ENCODE data around the gene PDSS2.

- no peak for TF ChIP-seq RAD21 (IDR thresholded peaks at IDR 0.05; ENCODE audit: low read length)
- no peak for TF ChIP-seq CTCF (conservative IDR thresholded peaks at IDR 0.05; ENCODE audit: low read depth, low read length)
- TF ChIP-seq POLR2A (IDR thresholded peaks at IDR 0.05; ENCODE audit: low read depth, low read length), result no peak
- no peak for TF ChIP-seq SMC3 (IDR thresholded peaks at IDR 0.05; ENCODE audit: low read depth, low read length)
- TF ChIP-seq, protein P1, sequence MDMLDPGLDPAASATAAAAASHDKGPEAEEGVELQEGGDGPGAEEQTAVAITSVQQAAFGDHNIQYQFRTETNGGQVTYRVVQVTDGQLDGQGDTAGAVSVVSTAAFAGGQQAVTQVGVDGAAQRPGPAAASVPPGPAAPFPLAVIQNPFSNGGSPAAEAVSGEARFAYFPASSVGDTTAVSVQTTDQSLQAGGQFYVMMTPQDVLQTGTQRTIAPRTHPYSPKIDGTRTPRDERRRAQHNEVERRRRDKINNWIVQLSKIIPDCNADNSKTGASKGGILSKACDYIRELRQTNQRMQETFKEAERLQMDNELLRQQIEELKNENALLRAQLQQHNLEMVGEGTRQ (IDR thresholded peaks at IDR 0.05; ENCODE audit: low read depth, low read length), result no peak
- no peak for TF ChIP-seq MAFK (IDR thresholded peaks at IDR 0.05; ENCODE audit: low read depth, low read length)
Observed at GRCh38 chr6:107218142-107218541, 241.2 kb downstream of the PDSS2 start.

Measured in IMR-90 (cell line).